ENCODE data around the gene TOR1A.

DNA sequence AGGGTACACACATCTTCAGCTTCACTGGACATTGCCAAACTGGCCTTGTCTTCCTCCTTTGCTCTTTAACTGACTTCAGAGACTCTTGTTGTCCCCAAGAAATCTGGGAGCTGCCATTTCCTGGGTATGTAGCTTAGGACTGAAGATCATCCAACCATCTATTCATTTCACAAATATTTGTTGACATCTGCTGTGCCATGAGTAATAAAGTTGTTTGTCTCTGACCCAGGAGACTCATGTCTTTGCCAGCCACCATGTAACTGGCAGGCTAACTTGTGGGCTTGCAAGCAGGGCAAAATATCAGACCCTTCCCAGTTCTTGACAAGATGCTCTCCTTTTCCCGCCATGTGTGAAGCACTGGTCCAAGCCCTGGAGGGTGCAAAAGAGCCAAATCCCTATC, 38.1 kb downstream of the TOR1A start:
- TF ChIP-seq YY1 (IDR thresholded peaks at IDR 0.05; ENCODE audit: insufficient read depth, insufficient read length): no peak
- no peak for TF ChIP-seq SUZ12 (IDR thresholded peaks at IDR 0.05; ENCODE audit: extremely low read depth, insufficient read depth, insufficient read length)

Data from NT2/D1 (cell line).